Pons (tissue), 1 donor: ENCODE measurements around the gene SAMD1.

Experiments
- DNase-seq: peaks from one replicate; pipeline ENCODE4 v3.0.0-alpha.2; 2016; ENCODE audit warnings: low spot score

The SAMD1 gene

GRCh38 chr19:14113762-14114414, 23.3 kb upstream of the SAMD1 start:
- no peak for DNase-seq

GRCh38 chr19:14112809-14113385, 22.3 kb upstream of the SAMD1 start:
- no peak for DNase-seq

- no peak for DNase-seq
These were observed 21.7 kb upstream of the SAMD1 start for GRCh38 chr19:14112051-14112808.

GRCh38 chr19:14111486-14111885, 20.9 kb upstream of the SAMD1 start:
- DNase-seq = no peak

GRCh38 chr19:14110650-14111049, 20.1 kb upstream of the SAMD1 start:
- no peak for DNase-seq

DNA sequence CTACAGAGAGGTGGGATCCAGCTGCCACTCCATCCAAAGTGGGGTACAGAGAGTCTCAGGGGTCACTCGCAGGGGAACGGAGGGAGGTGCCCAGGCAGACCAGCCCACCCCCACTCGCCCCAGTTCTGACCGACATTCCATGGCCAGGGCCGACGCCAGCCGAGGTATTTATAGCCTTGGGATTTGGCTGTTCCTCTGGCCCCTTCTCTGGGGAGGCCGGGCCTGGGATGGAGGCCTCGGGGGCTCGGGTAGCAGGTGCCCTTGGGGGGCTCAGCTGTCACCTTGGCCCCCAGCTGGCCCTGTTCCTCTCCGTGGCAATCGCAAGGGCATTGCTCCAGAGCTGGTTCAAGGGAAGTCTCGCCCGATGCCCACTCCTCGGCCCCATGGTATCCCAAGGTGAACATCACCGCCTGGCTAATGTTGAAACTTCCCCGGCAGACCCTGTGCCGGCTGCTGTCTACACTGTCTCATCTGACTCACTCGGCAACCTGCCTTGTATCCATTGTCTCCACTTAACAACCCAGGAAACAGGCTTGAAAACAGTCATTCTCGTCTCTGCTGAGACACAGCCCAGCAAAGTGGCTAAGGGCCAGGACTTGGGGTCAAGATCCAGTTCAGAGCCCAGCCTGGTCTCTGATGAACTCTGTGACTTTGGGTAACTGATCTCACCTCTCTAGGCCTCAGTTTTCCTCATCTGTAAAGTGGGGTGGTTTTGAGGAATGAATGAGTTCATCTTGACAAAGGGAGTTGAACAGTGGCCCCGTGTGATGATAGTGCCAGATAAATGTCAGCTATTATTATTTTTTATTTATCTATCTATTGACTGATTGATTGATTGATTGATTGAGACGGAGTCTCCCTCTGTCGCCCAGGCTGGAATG, 17.3 kb upstream of the SAMD1 start:
- DNase-seq = no peak

DNA sequence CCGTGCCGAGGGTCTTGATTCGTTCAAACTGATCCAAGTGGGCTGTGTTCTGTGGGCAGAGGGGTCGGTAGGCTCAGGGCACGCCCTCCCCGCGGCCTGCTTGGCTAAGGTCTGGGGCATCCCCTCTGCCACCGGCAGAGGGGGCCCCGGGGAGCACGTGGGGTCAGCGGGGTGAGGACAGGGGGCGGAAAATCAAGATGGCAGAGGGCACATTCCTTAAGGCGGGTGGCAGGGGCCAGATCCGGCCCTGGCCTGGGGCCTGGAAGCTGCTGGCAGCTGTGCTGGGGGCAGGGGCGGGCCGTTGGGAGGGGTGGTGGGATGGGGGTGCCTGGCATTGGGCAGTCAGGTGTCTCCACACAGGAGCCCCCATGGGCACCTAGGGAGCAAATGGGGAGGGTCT, 16.3 kb upstream of the SAMD1 start:
- no peak for DNase-seq

DNA sequence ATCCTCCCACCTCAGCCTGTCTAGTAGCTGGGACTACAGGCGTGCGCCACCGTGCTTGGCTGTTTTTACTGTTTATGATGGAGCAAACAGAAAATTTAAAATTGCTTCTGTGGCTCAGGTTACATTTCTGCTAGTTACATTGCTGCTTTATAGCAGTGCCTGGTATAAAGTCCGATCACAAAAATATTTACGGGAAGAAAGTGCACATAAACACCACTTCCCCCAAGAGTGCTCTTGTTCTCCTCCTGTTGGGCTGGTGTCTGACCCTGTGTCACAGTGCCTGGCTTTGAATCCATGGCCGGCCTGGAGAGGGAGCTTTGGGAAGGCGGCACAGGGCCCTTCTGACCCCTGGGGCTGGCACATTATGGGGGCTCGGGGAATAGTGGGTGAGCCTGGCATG, 15.1 kb upstream of the SAMD1 start:
- no peak for DNase-seq

GRCh38 chr19:14103310-14103709, 12.8 kb upstream of the SAMD1 start:
- DNase-seq = no peak

DNA sequence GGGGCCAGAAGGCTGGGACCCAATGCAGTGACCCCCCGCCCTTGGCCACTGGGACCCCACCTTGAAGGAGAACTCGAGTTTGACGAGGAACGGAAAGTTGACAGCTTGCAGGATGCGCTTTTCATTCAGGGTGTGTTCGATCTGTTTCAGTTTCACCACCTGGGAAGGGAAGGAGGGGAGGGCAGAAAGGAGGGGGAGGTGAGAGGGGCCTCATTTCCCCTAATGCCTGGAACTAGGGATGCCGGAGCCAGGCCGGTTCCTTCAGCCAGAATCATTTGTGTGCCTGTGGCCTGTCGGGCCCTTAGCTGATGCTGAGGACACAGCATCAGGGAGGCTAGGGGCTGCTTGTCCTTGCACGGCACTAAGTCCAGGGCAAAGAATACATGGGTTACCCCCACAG, 12.2 kb upstream of the SAMD1 start:
- DNase-seq = no peak

DNA sequence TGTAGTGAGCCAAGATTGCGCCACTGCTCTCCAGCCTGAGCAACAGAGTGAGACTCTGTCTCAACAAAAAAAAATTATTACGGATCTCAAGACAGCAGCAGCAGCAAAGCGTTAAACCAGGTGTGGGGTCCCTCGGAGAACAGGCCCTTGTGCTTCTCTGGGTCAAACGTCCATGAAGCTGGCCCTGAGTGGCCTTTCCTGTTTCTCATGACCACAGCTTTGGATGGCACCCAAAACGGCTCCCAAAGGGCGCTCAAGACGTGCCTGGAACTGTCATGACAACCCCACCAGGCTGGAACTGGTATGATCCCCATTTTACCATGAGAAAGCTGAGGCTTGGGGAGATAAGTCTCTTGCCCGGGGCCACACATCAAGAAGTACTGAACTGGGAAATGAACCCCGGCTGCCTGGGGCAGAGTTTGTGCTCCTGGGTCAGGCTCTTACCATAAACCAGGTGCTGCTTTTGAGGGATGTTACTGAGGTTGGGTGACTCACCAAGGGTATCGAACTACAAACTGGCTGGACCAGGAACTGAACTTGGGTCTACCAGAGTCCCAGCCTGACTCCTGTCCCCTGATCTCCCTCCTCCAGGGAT, 11.6 kb upstream of the SAMD1 start:
- DNase-seq = no peak

- no peak for DNase-seq
These were observed 10.5 kb upstream of the SAMD1 start for GRCh38 chr19:14101003-14101545.

GRCh38 chr19:14097532-14098151, 7.1 kb upstream of the SAMD1 start:
- no peak for DNase-seq

- no peak for DNase-seq
These were observed 5.9 kb upstream of the SAMD1 start for GRCh38 chr19:14096272-14096992.

DNA sequence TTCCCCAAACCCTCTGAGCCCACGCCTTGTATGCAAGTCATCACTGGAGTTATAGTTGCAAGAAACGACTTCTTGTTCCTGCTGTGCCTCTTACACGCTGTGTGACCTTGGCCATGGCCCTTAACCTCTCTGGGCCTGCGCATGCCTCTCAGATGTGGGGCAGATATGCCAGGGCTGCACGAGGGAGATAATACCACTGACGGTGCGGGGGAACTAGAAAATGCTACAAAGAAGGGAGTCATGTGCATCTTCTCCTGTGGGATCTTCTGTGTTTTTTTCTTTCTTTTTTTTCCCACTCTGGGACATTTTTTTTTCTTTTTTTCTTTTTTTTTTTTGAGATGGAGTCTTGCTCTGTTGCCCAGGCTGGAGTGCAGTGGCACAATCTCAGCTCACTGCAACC, 4.3 kb upstream of the SAMD1 start:
- no peak for DNase-seq

DNA sequence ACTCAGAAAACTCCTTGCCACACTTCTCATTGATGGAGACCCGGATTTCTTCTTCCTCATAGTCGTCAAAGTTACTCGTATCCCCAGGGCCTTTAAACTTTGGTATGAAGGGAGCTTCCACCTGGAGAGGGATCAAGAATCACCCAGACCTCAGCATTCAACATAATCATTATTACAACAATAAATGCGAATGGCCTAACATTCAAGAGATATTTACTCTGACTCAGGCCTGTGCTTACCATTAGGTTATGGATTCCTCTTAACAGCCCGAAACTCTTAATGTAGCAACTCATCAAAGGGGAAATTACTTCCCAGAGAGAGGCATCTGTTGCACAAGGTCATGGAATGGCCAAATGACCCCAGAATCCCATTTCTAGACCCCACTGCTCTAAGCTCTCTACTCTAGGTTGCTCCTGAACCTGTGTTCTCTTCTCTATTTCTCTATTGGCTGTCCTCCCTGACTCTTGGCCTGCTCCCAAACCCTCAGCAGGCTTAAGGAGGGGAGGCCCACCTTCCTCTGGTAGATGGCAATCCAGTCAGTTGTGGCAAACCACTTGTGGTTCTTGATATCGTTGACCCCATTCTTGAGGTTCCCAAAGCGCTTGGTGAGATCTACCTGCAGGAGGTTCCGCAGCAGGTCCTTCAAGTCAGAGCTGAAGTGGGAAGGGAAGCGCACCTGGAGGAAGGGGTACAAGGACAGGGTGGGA, 2.7 kb upstream of the SAMD1 start:
- DNase-seq = no peak

GRCh38 chr19:14091813-14092462, 1.4 kb upstream of the SAMD1 start:
- DNase-seq = no peak

DNA sequence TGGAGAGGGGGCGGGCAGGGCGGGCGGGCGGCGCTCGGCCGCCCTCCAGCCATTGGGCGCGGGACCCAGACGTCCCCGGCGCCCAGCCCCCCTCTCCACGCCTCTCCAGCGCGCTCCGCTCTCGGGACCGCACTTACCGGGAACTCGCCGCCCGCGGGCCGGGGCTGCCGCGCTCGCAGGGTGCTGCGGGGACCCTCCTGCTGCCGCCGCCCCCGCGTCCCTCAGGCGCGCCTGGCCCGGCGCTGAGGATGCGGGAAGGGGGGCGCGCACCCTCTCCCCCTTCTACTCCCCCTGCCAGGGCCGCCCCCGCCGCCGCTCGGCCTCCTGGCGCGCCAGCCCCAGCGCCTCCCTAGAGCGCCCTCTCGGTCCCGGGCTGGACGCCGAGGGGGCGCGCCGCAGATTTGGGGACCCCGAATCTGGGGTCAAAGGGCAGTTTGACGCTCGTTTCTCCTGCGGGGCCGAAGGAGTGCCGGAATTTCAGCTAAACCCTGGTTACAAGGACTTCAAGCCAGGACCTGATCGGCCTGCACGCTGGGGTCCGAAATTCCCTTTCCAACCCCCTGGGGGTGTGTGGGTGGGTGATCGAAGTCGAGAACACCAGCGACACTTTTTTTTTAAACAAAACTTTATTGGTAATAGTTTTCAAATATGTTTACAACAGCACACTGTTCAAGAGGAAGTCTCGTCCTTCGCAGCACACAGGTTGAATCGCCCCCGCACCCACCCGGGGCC, 696 bp upstream of the SAMD1 start:
- no peak for DNase-seq
